ENCODE results near the gene C1QBP. TPM values are rescaled to one million over a fixed set of nuclear protein-coding genes. Genes with fewer than 3 reads are reported as not detected.

The C1QBP gene
- total and polyA plus RNA-seq, 2 of the 4 experiments (the other 2 are of a cell fraction): 172 to 173 TPM

GRCh38 chr17:5438716-5439445 lies at the start of gene C1QBP (continued):
- no peak for TF ChIP-seq RFX5 (IDR thresholded peaks at IDR 0.05; ENCODE audit: low read depth, low read length)
- TF ChIP-seq RAD21 (IDR thresholded peaks at IDR 0.05; ENCODE audit: low read length): peak; percentile 72
- no peak for TF ChIP-seq ELK1 (IDR thresholded peaks at IDR 0.05; ENCODE audit: borderline replicate concordance, low read depth, low read length)

GRCh38 chr17:5488752-5489151 lies 49.8 kb upstream of the C1QBP start:
- Histone ChIP-seq H2AK5ac (ENCODE audit: low read depth, low read length) (no peak overlapping the region), H3K4me3 (ENCODE audit: insufficient read depth, low read depth, low read length) (no peak overlapping the region), H4K8ac (ENCODE audit: low read depth in 2 of 2, low read length in 2 of 2) (no peak overlapping the region), H4K5ac (ENCODE audit: low read depth, low read length) (no peak overlapping the region), H3K79me1 (ENCODE audit: low read depth in 1 of 2, low read length in 2 of 2) (peaks cover 35 to 49% of the 10 kb centered on the region in 2 experiments), H3K27me3 (ENCODE audit: control insufficient read depth, insufficient read depth, low read length) (no peaks in the 10 kb centered on the region), H3K18ac (ENCODE audit: low read depth, low read length) (no peak overlapping the region), H2AK9ac (replicated peaks; ENCODE audit: low read depth, low read length, poor library complexity) (no peak overlapping the region), H2AFZ (replicated peaks; ENCODE audit: low read length, poor library complexity) (no peak overlapping the region), H3K27ac (ENCODE audit: insufficient read depth, low read length) (no peak overlapping the region), H4K20me1 (ENCODE audit: insufficient read depth, low read length) (peaks cover 4% of the 10 kb centered on the region), H3K56ac (ENCODE audit: extremely low read depth, insufficient read depth, low read length) (no peak overlapping the region), H2BK120ac (ENCODE audit: low read depth, low read length) (no peak overlapping the region), H2BK5ac (ENCODE audit: low read depth, low read length, poor library complexity, severe bottlenecking) (no peak overlapping the region), H3K9ac (ENCODE audit: low read depth, low read length) (no peak overlapping the region), H4K91ac (ENCODE audit: insufficient read depth, low read depth, low read length) (no peak overlapping the region), H3K23ac (ENCODE audit: low read depth, low read length) (no peak overlapping the region), H3K9me1 (ENCODE audit: insufficient read depth, low read length) (no peaks in the 10 kb centered on the region; the same call in 1 of the 2 replicates), H2BK20ac (ENCODE audit: low read depth, low read length) (no peak overlapping the region), H3K36me3 (ENCODE audit: control insufficient read depth, insufficient read depth, low read length) (peaks cover 8% of the 10 kb centered on the region), H2BK15ac (ENCODE audit: low read depth, low read length) (no peak overlapping the region), H3K9me3 (ENCODE audit: control insufficient read depth, insufficient read depth, low read length) (no peaks in the 10 kb centered on the region), H3K4ac (ENCODE audit: low read depth, low read length) (no peak overlapping the region), H3K14ac (replicated peaks; ENCODE audit: low read depth, low read length) (no peak overlapping the region), H3K4me2 (ENCODE audit: low read depth, low read length) (no peak overlapping the region), H3K4me1 (ENCODE audit: control insufficient read depth, insufficient read depth, low read length) (peaks cover 2% of the 10 kb centered on the region; the same call in 1 of the 2 replicates)
- ChIA-PET POLR2A (ENCODE audit: unreplicated experiment) (interaction anchor here (0.6 kb wide), 1 partner anchor 16 kb away, joined by 9 read pairs; no protein-coding TSS in a partner anchor), CTCF (interaction anchor here (0.6 kb wide), 1 partner anchor 285 kb away, joined by 3 read pairs; no protein-coding TSS in a partner anchor)
- WGBS, 2 experiments (ENCODE audit: extremely low coverage in 2 of 2, insufficient read length in 1 of 2): 95% methylated on average over 7 of the region's 8 CpGs; no CpG with 5 or more reads in 1 of the 2 experiments
- no TSS peak for BruUV-seq (replicated peaks)
- DNase-seq: no peak
- in situ Hi-C loops (cut with MboI; ENCODE audit: low sequenced_read_pairs) (no loop called here), dilution Hi-C loops (cut with HindIII; ENCODE audit: low sequenced_read_pairs, unreplicated experiment) (no loop called here), intact Hi-C loops (cut with micrococcal nuclease) (loop anchor here (5.0 kb wide), 2 partner anchors 79 to 934 kb away; no protein-coding TSS in a partner anchor)
- no peak for ATAC-seq (ENCODE audit: low read depth)
- TF ChIP-seq USF2 (IDR thresholded peaks at IDR 0.05; ENCODE audit: low read depth, low read length) (no peak), RAD21 (IDR thresholded peaks at IDR 0.05; ENCODE audit: low read length) (no peak), MAZ (IDR thresholded peaks at IDR 0.05; ENCODE audit: borderline replicate concordance, low read depth, low read length) (no peak), POLR2A (IDR thresholded peaks at IDR 0.05; ENCODE audit: low read depth, low read length) (no peak), BHLHE40 (IDR thresholded peaks at IDR 0.05; ENCODE audit: low read depth, low read length) (no peak), NFE2L2 (IDR thresholded peaks at IDR 0.05; ENCODE audit: low read depth, low read length) (no peak), ELK1 (IDR thresholded peaks at IDR 0.05; ENCODE audit: borderline replicate concordance, low read depth, low read length) (no peak), FOS (IDR thresholded peaks at IDR 0.05; ENCODE audit: low read depth, low read length) (no peak)
